A673 (cell line): ENCODE measurements around the gene AMMECR1. TPM values are rescaled to one million over a fixed set of nuclear protein-coding genes. Genes with fewer than 3 reads are reported as not detected.
A peak's percentile ranks its signal among the peaks of the same experiment; 100 is the strongest.

Experiments
- BruUV-seq: library from RNA; stranded (reverse); fragments of 400-500 nt; replicated peaks from 2 replicates; lab custom pipeline; 2021; lab: Mats Ljungman, UMichigan
- CTCF ChIA-PET: fragments of 300-600 bp; sonication (Branson Sonifier 250); formaldehyde crosslinking; loops from one replicate; lab custom pipeline; 2022; ENCODE audit warnings: antibody characterized with exemption; lab: Charles Lee
- POLR2A ChIA-PET: fragments of 300-600 bp; sonication (Branson Sonifier 250); formaldehyde crosslinking; loops from one replicate; lab custom pipeline; 2022; ENCODE audit warnings: antibody characterized with exemption; ENCODE audit not compliant: low non-redundant PET; lab: Charles Lee
- DNase-seq: peaks from one replicate; pipeline ENCODE4 v3.0.0-alpha.2; 2015; ENCODE audit warnings: low spot score
- H3K27ac ChIP-seq: fragments of 200-600 bp; sonication (generic); 2 replicates; pipeline ENCODE4 v1.5.1; 2016; ENCODE audit warnings: mixed run types, low read depth, mild to moderate bottlenecking, mixed read lengths, antibody characterized with exemption, low read length; ENCODE audit not compliant: poor library complexity, severe bottlenecking
- H3K27me3 ChIP-seq: fragments of 200-600 bp; sonication (generic); replicated peaks from 2 replicates; pipeline ENCODE4 v1.6.1; 2017; ENCODE audit warnings: mixed run types, low read depth, mild to moderate bottlenecking, mixed read lengths, antibody characterized with exemption, low read length; ENCODE audit not compliant: insufficient read depth, poor library complexity
- H3K36me3 ChIP-seq: fragments of 200-600 bp; sonication (generic); 2 replicates; pipeline ENCODE4 v1.6.1; 2016; ENCODE audit warnings: mixed run types, mild to moderate bottlenecking, mixed read lengths, antibody characterized with exemption, low read length; ENCODE audit not compliant: insufficient read depth, poor library complexity, severe bottlenecking
- H3K4me1 ChIP-seq: fragments of 200-600 bp; sonication (generic); 2 replicates; pipeline ENCODE4 v1.6.1; 2017; ENCODE audit warnings: mixed run types, mild to moderate bottlenecking, mixed read lengths, antibody characterized with exemption, low read length; ENCODE audit not compliant: insufficient read depth, poor library complexity, severe bottlenecking
- H3K4me3 ChIP-seq: fragments of 200-600 bp; sonication (generic); 2 replicates; pipeline ENCODE4 v1.5.1; 2016; ENCODE audit warnings: low read depth, mixed run types, mild to moderate bottlenecking, mixed read lengths, low read length; ENCODE audit not compliant: poor library complexity, severe bottlenecking
- H3K9me3 ChIP-seq: fragments of 200-600 bp; sonication (generic); 2 replicates; pipeline ENCODE4 v1.6.1; 2016; ENCODE audit warnings: mixed run types, low read depth, mild to moderate bottlenecking, mixed read lengths, antibody characterized with exemption, low read length; ENCODE audit not compliant: poor library complexity, severe bottlenecking
- EZH2 ChIP-seq: fragments of 200-600 bp; sonication (generic); IDR thresholded peaks from 2 replicates; pipeline ENCODE4 v1.6.1; 2017; ENCODE audit warnings: borderline replicate concordance, low read depth, mild to moderate bottlenecking, mixed read lengths, antibody characterized with exemption, low read length; ENCODE audit not compliant: poor library complexity, severe bottlenecking
- intact Hi-C: fragments of 100-400 bp; cut with micrococcal nuclease; formaldehyde crosslinking; loops from one replicate; pipeline ENCODE4 v1.10.0; 2022; ENCODE audit not compliant: unreplicated experiment
- total RNA-seq: library from RNA; stranded (reverse); gene quantifications from 2 replicates; pipeline ENCODE4 v1.2.3, GENCODE V29; 2021
- TF ChIP-seq, protein P1 (sequence below): fragments of 300-800, 200-600 bp; sonication (generic); conservative IDR thresholded peaks from 2 replicates; pipeline ENCODE4 v1.5.1; 2017; ENCODE audit warnings: low read depth, mild to moderate bottlenecking, antibody characterized with exemption, low read length, moderate library complexity, mixed read lengths

AMMECR1 gene
- total RNA-seq, 1 experiment from 2014 or later, result 13.0 TPM

DNA sequence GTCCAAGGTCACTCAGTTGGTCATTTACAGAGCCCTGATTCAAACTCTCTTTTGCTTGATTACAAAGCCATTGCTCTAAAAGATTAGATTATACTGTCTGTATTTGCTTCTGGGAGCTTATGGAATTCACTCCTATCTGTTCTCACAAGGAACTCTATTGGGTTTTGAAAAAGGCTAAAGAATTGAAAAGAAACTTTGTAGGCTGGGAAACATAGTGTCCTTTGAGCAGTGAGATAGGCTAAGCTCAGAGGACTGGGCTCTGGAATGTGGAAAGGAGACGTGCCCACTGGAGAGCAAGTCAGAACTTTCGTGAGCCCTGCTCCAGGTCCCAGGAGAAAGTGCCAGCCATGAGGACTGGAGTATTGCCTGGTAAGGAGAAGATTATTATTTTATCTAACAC lies 40.7 kb upstream of the AMMECR1 start, which contains the start of gene RTL9:
Gene RTL9, plus strand, starts transcription at position 301 of the 400 bp plus-strand sequence. CDS start 91,770 bp downstream, outside the sequence.
- Histone ChIP-seq H3K36me3 (no peaks in the 10 kb centered on the region), H3K4me1 (no peaks in the 10 kb centered on the region), H3K9me3 (no peaks in the 10 kb centered on the region), H3K27me3 (peaks cover 9% of the 10 kb centered on the region), H3K4me3 (no peak within 1 kb of the TSS), H3K27ac (no peak within 1 kb of the TSS)
- ChIA-PET CTCF (no interaction called here), POLR2A (no interaction called here)
- intact Hi-C loops, result no loop called here
- no TSS peak for BruUV-seq
- no peak for TF ChIP-seq EZH2
- TF ChIP-seq, protein P1, sequence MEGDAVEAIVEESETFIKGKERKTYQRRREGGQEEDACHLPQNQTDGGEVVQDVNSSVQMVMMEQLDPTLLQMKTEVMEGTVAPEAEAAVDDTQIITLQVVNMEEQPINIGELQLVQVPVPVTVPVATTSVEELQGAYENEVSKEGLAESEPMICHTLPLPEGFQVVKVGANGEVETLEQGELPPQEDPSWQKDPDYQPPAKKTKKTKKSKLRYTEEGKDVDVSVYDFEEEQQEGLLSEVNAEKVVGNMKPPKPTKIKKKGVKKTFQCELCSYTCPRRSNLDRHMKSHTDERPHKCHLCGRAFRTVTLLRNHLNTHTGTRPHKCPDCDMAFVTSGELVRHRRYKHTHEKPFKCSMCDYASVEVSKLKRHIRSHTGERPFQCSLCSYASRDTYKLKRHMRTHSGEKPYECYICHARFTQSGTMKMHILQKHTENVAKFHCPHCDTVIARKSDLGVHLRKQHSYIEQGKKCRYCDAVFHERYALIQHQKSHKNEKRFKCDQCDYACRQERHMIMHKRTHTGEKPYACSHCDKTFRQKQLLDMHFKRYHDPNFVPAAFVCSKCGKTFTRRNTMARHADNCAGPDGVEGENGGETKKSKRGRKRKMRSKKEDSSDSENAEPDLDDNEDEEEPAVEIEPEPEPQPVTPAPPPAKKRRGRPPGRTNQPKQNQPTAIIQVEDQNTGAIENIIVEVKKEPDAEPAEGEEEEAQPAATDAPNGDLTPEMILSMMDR, result no peak
- DNase-seq, result no peak

DNA sequence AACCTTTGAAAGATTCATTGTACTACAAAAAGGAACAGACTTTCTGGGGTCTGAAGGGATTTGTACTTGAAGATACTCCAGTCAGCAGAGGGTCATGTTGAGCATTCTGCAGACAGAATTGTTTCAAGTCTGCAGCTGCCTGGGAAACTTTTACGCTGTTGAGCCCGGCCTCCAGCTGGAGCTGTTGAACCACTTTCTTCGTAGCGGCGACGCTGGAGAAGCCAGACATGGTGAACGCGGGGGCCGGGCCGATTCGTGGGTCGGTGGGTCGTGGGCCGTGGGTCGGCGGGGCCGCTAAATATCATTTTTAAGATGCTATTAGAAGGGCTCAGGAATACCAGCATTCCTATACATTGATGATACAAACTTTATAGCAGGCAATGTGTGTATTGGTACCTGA lies 28.8 kb upstream of the AMMECR1 start:
- TF ChIP-seq EZH2, result no peak
- TF ChIP-seq, protein P1, result no peak
- POLR2A ChIA-PET, result no interaction called here
- no peak for DNase-seq
- no TSS peak for BruUV-seq
- no peak overlapping the region for H3K27ac ChIP-seq
- no peaks in the 10 kb centered on the region for H3K36me3 ChIP-seq
- CTCF ChIA-PET, result no interaction called here
- H3K9me3 ChIP-seq, result no peaks in the 10 kb centered on the region
- no peaks in the 10 kb centered on the region for H3K27me3 ChIP-seq
- no peaks in the 10 kb centered on the region for H3K4me1 ChIP-seq
- intact Hi-C loops, result no loop called here
- H3K4me3 ChIP-seq, result no peak overlapping the region

DNA sequence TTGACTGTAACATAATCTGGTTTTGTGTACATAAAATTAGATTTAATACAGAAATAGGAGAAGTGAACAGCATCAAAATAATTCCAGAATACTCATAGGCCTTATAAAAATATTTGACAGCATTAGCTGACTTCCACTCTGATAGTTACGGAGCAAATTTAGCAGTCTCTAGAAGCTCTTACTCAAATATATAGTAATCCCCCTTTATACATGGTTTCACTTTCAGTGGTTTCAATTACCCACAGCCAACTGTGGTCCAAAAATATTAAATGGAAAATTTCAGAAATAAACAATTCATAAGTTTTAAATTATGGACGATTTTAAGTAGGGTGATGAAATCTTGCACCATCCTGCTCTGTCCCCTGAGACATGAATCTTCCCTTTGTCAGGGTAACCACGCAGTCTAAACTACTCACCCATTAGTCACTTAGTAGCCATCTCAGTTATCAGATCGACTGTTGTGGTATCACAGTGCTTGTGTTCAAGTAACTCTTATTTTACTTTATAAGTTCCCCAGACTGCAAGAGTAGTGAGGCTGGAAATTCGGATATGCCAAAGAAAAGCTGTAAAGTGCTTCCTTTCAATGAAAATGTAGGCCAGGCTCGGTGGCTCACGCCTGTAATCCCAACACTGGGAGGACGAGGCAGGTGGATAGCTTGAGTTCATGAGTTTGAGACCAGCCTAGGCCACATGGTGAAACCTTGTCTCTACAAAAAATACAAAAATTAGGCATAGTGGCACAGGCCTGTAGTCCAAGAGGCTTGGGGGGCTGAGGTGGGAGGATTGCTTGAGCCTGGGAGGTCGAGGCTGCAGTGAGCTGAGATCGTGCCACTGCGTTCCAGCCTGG lies 23.5 kb upstream of the AMMECR1 start:
- no peaks in the 10 kb centered on the region for H3K4me1 ChIP-seq
- intact Hi-C loops, result no loop called here
- no peaks in the 10 kb centered on the region for H3K36me3 ChIP-seq

More for the DNA sequence above, 23.5 kb upstream of the AMMECR1 start:
- peak; percentile 21 for DNase-seq
- peak overlapping the region; percentile 32 for H3K27ac ChIP-seq
- no peaks in the 10 kb centered on the region for H3K27me3 ChIP-seq
- CTCF ChIA-PET, result no interaction called here
- POLR2A ChIA-PET, result no interaction called here
- no peak overlapping the region for H3K4me3 ChIP-seq
- no TSS peak for BruUV-seq
- TF ChIP-seq, protein P1, result no peak
- no peak for TF ChIP-seq EZH2
- no peaks in the 10 kb centered on the region for H3K9me3 ChIP-seq
